SU-DHL-6 (cell line): Measurements from ENCODE around the gene CHD9NB.

Experiments
- EZH2phosphoT487 ChIP-seq: fragments of 200-600 bp; sonication (generic), shearing (Covaris generic); conservative IDR thresholded peaks from 2 replicates; pipeline ENCODE4 v1.6.1; 2018; ENCODE audit warnings: mild to moderate bottlenecking, antibody characterized with exemption, low read length, moderate library complexity, mixed read lengths
- TF ChIP-seq, protein P1 (sequence below): fragments of 200-600 bp; sonication (generic); IDR thresholded peaks from one replicate; pipeline ENCODE4 v1.5.1; 2017; ENCODE audit warnings: antibody characterized with exemption, mild to moderate bottlenecking, low read length, moderate library complexity; ENCODE audit not compliant: insufficient read depth, poor library complexity, severe bottlenecking

DNA sequence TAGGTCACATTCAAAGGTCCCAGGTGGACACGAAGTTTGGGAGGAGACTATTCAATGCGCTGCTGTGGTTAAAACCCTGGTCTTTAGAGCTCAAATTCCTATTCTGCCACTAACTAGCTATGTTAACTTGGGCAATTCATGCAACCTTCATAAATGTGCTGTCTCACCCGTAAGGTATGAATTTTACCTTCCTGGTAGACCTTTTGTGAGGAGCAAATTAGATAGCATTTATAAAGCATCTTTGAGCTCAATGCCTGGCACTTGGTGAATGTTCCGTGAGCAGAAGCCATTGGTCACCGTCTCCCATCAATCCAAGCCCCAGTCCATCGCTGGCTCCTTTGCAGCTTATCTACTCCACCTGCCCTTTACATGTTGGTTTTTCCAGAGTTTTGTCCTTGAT is 16.6 kb downstream of the CHD9NB start:
- TF ChIP-seq, protein P1, sequence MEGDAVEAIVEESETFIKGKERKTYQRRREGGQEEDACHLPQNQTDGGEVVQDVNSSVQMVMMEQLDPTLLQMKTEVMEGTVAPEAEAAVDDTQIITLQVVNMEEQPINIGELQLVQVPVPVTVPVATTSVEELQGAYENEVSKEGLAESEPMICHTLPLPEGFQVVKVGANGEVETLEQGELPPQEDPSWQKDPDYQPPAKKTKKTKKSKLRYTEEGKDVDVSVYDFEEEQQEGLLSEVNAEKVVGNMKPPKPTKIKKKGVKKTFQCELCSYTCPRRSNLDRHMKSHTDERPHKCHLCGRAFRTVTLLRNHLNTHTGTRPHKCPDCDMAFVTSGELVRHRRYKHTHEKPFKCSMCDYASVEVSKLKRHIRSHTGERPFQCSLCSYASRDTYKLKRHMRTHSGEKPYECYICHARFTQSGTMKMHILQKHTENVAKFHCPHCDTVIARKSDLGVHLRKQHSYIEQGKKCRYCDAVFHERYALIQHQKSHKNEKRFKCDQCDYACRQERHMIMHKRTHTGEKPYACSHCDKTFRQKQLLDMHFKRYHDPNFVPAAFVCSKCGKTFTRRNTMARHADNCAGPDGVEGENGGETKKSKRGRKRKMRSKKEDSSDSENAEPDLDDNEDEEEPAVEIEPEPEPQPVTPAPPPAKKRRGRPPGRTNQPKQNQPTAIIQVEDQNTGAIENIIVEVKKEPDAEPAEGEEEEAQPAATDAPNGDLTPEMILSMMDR: no peak
- TF ChIP-seq EZH2phosphoT487: no peak
